SH-SY5Y (cell line): ENCODE data around the gene GPR152.

Experiments used
- GATA2 ChIP-seq: IDR thresholded peaks from 2 replicates; pipeline ENCODE4 v1.6.1; 2011; ENCODE audit warnings: mild to moderate bottlenecking, low read depth, low read length
- GATA3 ChIP-seq: IDR thresholded peaks from 2 replicates; pipeline ENCODE4 v1.6.1; 2011; ENCODE audit warnings: low read depth, mild to moderate bottlenecking, low read length, moderate library complexity

DNA sequence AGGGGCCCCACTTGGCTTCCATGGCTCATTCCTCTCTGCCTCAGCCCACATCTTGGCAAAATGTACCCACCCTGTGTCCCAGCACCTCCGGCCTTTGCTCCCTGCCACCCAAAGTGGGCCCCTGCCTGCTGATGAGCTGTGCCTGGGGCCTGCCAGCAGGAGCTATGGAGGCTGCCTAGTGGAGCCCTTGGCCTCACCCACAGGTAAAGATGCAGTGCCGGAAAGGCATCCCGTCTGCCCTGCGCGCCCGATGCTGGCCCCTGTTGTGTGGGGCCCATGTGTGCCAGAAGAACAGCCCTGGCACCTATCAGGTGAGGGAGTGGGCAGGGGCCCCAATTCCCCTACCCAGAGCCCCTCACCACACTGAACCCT lies 47.3 kb downstream of the GPR152 start:
- TF ChIP-seq GATA2 = no peak
- no peak for TF ChIP-seq GATA3
